GM19043 (cell line): Measurements from ENCODE around the gene HDAC9.

Experiments used
- ATAC-seq: cut with Tn5 transposase; IDR thresholded peaks from one replicate; pipeline ENCODE4 v1.9.1; 2021; ENCODE audit warnings: low read depth; ENCODE audit not compliant: unreplicated experiment

The HDAC9 gene

GRCh38 chr7:18770154-18770811 is 274.7 kb downstream of the HDAC9 start:
- no peak for ATAC-seq

DNA sequence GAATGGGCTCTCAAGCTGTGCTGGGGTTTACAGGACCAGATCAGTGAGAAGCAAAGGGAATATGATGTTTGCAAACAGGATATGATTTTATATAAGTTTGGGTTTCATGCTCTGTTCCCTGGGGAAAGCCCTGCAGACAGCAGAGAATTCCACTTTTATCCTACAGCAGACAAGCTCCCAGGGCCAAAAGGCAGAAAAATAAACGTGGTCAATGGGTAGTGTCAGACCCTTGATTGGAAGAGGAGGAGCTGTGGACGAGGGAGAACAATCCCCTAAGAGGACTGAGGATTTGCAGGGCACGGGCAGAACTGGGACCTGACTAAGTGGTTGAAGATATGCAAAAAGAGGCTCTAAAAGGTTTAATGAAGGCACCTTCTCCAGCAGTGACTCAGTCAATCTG is 275.3 kb downstream of the HDAC9 start:
- no peak for ATAC-seq

- ATAC-seq = no peak
Measured at GRCh38 chr7:18771834-18772566, 276.5 kb downstream of the HDAC9 start.

GRCh38 chr7:18772567-18772965 is 277.0 kb downstream of the HDAC9 start:
- ATAC-seq = no peak

DNA sequence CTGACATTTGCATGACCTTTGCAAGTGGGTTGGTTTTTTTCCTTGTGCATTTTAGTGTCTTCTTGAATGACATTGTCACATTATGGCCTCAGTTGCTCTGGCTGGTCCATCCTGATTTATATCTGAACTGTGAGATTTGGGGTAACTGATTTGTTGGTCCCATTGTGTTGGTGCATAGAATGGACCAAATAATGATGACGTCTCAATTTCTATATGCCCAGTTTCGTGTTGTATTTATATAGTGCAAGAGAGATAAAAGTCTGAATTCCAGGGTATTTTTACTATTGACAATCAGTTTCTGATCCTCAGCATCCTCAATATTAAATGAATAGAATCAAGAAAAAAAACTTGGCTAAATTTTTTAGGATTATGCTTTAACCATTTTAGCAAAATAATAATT is 281.8 kb downstream of the HDAC9 start:
- ATAC-seq = no peak

- no peak for ATAC-seq
Measured at GRCh38 chr7:18778594-18778993, 283.0 kb downstream of the HDAC9 start.

DNA sequence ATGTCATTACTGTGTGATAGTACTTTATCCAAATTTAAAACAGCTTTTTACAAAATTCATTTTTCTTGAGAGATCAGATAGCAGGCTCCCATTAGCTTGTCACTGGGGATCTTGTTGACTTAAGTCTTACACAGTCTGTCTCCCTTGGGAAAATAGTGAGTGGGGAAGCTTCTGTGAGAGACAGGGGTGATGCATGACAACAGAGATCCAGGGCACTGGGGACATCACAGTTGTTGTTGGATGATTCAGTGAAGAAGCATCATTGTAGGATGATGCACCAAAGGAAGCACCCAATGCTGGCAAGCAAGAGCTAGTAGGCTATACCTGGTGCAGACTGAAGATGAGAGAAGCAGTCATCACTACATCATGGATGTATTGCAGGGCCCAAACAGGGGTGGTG is 284.7 kb downstream of the HDAC9 start:
- no peak for ATAC-seq

DNA sequence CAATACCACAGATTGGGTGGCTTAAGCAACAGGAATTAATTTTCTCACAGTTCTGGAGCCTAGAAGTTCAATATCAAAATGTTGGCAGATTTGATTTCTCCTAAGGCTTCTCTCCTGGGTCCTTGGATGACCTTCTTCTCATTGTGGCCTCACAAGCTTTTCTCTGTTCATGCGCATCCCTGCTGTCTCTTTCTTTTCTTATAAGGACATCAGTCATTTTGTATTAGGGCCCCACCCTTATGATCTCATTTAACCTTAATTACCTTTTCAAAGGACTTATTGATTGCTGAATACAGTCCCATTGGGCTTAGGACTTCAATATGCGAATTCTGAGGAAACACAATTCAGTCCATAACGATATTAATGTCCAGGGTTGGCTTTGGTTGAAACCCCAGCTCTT is 285.4 kb downstream of the HDAC9 start:
- no peak for ATAC-seq

DNA sequence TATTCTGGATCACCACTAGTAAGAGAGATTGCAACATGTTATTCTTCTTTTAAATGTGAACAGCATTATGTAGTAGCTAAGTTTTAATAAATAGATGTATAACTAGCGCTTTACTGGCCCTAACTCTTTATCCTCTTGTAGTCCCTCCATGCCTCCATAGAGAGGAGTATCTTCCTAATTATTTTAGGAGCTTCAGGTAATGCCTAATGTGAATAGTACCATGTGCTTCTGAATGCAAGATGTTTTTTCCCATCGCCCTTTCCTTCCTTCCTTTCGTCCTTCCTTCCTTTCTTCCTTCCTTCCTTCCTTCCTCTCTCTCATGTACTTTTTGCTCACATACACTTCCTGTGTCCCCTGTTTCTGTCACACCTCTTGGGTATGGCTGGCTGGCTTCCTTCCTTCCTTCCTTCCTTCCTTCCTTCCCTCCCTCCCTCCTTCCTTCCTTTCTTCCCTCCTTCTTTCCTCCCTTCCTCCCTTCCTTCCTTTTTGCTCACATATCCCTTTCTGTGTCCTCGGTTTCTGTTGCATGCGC is 290.7 kb downstream of the HDAC9 start:
- no peak for ATAC-seq

DNA sequence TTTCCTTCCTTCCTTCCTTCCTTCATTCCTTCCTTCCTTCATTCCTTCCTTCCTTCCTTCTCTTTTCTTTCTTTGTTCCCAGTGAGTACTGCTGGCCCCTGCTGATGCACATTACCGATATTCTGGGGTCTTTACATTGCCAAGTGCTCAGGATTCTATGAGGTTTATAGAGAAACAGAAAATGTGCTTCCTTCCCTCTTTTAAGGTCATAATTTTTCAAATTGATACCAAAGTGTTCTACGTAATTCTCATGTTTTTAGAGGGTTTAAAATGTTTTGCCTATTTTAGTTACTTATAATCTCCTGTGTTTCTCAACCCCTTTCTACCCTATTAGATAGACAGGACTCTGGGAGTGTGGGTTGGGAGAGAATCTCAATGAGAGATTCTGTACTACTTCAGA is 291.2 kb downstream of the HDAC9 start:
- no peak for ATAC-seq

DNA sequence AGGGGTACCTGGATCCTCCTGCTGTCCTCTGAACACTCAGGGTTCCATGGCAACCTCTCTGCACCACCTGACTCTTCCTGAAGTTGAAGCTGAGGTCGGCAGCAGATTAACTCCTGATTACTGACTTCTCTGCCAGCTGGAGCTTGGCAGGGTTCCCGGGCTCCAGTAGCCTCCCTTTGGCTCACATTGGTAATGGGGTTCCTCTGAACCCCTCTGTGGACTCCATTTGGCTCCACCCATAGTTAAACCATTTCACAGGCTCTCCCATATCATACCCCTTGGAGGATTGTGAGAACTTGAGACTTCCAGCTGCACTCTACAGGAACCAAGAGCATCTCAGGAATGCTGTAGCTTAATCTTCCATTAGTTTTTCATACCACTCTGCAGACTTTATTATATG is 292.5 kb downstream of the HDAC9 start:
- no peak for ATAC-seq

DNA sequence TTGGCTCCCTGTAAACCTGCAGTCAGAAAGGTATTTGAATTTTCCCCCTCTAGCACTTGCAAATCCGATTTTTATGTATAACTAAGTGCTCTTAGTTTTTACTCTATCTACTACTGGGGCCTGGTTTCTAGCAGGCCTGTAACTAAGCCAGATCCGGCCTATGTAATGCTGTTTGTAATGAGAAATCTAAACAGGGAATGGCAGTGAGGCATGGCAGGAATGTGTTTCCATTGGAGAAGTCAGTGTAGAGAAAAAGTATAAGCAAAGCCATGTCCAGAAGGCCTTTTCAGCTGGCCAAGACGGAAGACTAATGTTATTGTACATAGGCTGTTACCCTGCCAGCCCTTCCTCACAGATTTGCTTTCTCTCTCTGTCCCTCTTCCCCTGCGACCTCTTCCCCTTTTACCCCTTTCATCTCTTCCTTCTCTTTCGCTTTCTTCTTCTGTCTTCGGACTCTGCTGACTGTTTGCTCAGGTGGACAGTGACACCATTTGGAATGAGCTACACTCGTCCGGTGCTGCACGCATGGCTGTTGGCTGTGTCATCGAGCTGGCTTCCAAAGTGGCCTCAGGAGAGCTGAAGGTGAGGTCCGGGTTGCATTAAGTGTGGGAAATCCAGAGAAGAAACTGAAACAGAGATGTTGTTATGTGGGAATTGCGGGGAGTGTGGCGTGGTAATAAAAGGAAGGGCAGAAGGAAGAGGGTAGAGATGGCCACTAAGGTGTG is 297.5 kb downstream of the HDAC9 start:
- ATAC-seq = no peak

DNA sequence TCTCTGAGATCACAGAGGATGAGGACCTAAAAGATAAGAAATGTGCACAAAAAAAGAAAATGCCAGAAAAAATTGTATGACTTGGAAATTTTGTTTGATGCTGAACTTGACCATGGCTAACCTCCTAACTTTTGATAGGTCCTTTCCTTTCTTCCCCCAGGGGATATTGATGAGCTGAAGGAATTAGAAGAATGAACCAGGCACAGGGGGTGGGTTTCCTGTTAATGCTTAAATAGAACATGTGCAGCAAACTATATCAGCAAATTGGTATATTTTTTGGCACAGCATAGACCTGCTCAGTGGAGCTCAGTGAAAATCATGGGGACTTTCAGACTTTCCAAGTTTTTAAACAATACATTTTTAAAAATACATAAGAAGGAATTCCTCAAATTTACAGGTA is 300.7 kb downstream of the HDAC9 start:
- ATAC-seq = no peak

DNA sequence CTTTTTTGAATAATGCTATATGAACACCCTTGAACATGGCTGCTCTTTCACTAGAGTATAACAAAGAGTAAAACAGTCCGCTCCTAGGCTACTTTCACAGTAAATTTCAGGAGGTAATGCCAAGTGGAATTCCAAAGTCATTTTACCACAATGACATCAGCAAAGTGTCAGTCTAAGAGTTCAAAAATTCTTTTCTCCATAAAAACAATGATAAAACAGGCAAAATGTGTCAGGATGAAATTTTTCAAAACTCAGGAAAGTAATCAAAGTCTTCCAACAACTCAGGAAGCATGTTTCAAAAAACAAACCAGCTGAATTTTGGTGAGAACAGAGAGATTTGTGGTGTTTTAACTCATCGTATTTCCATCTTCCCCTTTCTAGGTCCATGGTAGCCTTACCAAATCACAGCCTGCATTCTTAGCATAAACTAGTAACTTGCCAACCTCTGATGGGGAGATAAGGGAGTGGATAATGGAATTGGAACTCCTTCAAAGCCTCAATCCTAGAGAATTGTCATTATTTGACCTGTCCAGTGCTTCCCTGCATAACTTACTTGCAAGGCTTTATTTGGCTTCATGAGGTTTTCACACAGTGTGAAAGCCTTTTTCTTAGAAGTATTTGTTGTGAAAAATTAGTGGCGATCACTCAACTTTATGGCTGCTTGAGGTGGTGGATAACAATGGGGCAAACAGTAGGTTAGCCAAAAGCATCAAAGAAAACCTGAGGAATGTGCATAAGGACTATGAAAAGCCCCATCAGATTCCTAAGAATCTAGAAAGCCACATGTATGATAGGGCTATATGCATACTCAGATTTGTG is 302.7 kb downstream of the HDAC9 start:
- no peak for ATAC-seq

- ATAC-seq = no peak
Measured at GRCh38 chr7:18799899-18800298, 304.4 kb downstream of the HDAC9 start.

GRCh38 chr7:18803923-18804322 is 308.4 kb downstream of the HDAC9 start:
- ATAC-seq = no peak

GRCh38 chr7:18806177-18806576 is 310.6 kb downstream of the HDAC9 start:
- no peak for ATAC-seq

DNA sequence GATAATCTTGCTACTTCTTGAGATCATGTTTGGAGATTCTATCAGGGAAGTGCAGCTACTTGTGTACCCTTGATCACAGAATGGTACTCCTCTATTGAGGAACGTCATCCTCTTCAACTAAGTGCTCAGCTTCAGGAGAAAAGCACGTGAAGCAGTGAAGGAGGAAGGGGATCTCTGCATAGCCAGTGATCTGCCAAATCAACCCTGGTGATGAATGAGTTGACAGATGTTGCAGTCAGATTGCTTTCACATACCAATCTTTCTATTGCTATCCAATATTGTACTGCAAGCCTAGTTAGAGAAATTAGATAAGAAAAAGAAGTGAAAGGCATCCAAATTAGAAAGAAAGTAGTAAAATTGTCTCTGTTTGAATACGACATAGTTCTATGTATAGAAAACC is 312.5 kb downstream of the HDAC9 start:
- ATAC-seq = no peak

GRCh38 chr7:18815261-18815960 is 319.9 kb downstream of the HDAC9 start:
- no peak for ATAC-seq

- no peak for ATAC-seq
Measured at GRCh38 chr7:18820981-18821380, 325.4 kb downstream of the HDAC9 start.
